Right atrium auricular region (tissue), 2 donors: ENCODE data around the gene PCGF1. TPM values are rescaled to one million over a fixed set of nuclear protein-coding genes. Genes with fewer than 3 reads are reported as not detected.

Source experiments
- DNase-seq: peaks from one replicate; pipeline ENCODE4 v3.0.0-alpha.2; 2019; ENCODE audit warnings: low spot score
- H3K27ac ChIP-seq, 2 donors: fragments of 200-600 bp; sonication (generic); 1 replicate in 1 of 2; 2 replicates in 1 of 2; pipeline ENCODE4 v1.5.1; 2016 to 2019
- H3K27me3 ChIP-seq, 2 donors: fragments of 200-600 bp; sonication (generic); one replicate each; pipeline versions ENCODE4 v1.5.1 to v1.6.0; 2017 to 2019
- H3K36me3 ChIP-seq: fragments of 200-600 bp; sonication (generic); one replicate; pipeline ENCODE4 v1.5.1; 2016
- H3K4me1 ChIP-seq, 2 donors: fragments of 200-600 bp; sonication (generic); one replicate each; pipeline versions ENCODE4 v1.5.1 to v1.6.0; 2017 to 2019
- H3K4me3 ChIP-seq, 2 donors: fragments of 200-600 bp; sonication (generic); 1 replicate in 1 of 2; 2 replicates in 1 of 2; pipeline ENCODE4 v1.5.1; 2017 to 2019; ENCODE audit warnings: mild to moderate bottlenecking in 1 of 2, moderate library complexity in 1 of 2
- H3K9me3 ChIP-seq, 2 donors: fragments of 200-600 bp; sonication (generic); one replicate each; pipeline ENCODE4 v1.5.1; 2019
- total RNA-seq, 2 donors: library from RNA; depleted of rRNA; stranded (reverse); fragments of >200 nt; gene quantifications; one replicate each; pipeline ENCODE4 v1.1.0, GENCODE V29; 2016
- TF ChIP-seq, protein P1 (sequence below), 2 donors: fragments of 200-600 bp; sonication (generic); IDR thresholded peaks; one replicate each; pipeline ENCODE4 v1.5.1; 2019; ENCODE audit warnings: antibody characterized with exemption in 2 of 2

The PCGF1 gene
- total RNA-seq, 2 donors from 2014 or later: 15.2 to 19.0 TPM

DNA sequence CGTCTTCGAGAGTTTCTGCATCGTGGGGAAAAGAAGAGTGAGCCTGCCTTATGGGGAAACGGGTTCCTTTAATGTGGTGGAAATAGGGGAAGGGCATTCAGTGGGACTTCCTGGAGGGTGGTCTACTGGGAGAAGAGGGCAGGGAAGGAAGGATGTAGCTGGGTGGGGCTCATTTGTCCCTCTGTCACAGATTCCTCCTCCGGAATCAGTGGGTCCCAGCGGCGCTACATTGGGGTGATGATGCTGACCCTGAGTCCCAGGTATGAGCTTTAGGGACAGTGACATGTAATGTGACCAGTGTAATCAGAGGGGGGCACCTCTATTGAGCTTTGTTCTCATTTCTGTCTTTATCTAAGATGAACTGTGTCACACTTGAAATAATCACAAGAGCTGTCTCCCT, 24.2 kb upstream of the PCGF1 start:
- Histone ChIP-seq H3K4me1 (peaks cover 0 to 30% of the 10 kb centered on the region in 2 donors), H3K27ac (no peak overlapping the region), H3K4me3 (no peak overlapping the region), H3K27me3 (no peaks in the 10 kb centered on the region), H3K36me3 (peaks cover 30% of the 10 kb centered on the region), H3K9me3 (no peaks in the 10 kb centered on the region)
- TF ChIP-seq, protein P1, sequence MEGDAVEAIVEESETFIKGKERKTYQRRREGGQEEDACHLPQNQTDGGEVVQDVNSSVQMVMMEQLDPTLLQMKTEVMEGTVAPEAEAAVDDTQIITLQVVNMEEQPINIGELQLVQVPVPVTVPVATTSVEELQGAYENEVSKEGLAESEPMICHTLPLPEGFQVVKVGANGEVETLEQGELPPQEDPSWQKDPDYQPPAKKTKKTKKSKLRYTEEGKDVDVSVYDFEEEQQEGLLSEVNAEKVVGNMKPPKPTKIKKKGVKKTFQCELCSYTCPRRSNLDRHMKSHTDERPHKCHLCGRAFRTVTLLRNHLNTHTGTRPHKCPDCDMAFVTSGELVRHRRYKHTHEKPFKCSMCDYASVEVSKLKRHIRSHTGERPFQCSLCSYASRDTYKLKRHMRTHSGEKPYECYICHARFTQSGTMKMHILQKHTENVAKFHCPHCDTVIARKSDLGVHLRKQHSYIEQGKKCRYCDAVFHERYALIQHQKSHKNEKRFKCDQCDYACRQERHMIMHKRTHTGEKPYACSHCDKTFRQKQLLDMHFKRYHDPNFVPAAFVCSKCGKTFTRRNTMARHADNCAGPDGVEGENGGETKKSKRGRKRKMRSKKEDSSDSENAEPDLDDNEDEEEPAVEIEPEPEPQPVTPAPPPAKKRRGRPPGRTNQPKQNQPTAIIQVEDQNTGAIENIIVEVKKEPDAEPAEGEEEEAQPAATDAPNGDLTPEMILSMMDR (IDR thresholded peaks at IDR 0.05): no peak
- DNase-seq: no peak

DNA sequence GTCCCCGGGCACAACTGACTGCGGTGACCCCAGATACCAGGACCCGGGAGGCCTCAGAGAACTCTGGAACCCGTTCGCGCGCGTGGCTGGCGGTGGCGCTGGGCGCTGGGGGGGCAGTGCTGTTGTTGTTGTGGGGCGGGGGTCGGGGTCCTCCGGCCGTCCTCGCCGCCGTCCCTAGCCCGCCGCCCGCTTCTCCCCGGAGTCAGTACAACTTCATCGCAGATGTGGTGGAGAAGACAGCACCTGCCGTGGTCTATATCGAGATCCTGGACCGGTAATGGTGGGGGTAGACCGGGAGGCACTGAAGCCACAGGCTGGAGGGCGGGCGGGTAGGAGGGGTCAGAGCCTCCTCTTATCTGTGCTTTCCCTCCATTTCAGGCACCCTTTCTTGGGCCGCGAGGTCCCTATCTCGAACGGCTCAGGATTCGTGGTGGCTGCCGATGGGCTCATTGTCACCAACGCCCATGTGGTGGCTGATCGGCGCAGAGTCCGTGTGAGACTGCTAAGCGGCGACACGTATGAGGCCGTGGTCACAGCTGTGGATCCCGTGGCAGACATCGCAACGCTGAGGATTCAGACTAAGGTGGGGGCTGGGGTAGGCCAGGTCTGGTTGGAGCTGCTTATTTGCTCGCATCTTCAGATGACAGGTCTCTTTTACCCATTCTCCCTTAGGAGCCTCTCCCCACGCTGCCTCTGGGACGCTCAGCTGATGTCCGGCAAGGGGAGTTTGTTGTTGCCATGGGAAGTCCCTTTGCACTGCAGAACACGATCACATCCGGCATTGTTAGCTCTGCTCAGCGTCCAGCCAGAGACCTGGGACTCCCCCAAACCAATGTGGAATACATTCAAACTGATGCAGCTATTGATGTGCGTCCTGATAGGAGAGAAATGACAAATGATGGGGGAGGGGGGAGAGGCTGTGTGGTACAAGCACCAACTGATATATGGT, 23.0 kb upstream of the PCGF1 start:
- no peaks in the 10 kb centered on the region for H3K27me3 ChIP-seq
- H3K27ac ChIP-seq: peak overlapping the region; percentile 78 to 87
- H3K4me3 ChIP-seq: peak overlapping the region; percentile 68 to 89
- peaks cover 36% of the 10 kb centered on the region for H3K36me3 ChIP-seq
- TF ChIP-seq, protein P1 (IDR thresholded peaks at IDR 0.05): no peak
- H3K4me1 ChIP-seq: peaks cover 0 to 30% of the 10 kb centered on the region in 2 donors
- H3K9me3 ChIP-seq: no peaks in the 10 kb centered on the region
- DNase-seq: no peak

DNA sequence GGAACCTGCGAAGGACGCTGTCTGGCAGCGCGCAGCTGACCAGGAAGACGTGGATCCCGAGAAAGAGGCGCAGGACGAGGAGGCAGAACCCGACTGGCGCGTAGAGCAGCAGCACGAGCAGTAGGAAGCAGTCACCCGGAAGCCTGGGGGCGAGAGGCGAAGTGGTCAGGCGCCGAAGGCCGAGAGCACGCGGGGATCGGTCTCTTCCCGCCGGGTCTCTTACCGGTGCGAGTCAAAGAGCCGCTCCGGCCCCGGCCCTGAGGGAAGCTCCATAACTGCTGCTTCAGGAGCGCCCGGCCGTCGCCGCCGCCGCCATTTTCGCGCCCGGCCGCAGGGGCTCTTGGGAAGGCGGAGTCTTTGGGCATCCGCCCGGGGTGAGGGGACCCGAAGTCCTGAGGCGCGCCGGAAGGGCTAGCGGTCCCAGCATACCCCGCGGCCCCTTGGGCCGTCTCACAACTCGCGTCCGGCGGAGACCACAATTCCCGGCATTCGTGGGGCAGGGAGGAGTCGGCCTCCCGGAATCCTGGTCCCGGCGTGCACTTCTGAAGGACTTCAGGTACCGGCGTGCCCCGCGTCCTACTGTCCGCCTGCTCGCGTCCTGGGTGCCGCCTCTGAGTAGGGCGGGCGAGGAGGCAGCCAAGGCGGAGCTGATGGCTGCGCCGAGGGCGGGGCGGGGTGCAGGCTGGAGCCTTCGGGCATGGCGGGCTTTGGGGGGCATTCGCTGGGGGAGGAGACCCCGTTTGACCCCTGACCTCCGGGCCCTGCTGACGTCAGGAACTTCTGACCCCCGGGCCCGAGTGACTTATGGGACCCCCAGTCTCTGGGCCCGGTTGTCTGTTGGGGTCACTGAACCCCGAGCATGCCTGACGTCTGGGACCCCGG, 22.1 kb upstream of the PCGF1 start, which contains the start of the genes AUP1 and HTRA2:
TSS of gene AUP1 (minus strand) at position 350 of the 882 bp plus-strand sequence. CDS start at position 273, 77 bp downstream.
TSS of gene HTRA2 (plus strand) at position 577 of the 882 bp plus-strand sequence. CDS start at position 651, 74 bp downstream.
- Histone ChIP-seq H3K27ac (peak within 1 kb of the TSS; percentile 78 to 87), H3K36me3 (peaks cover 36% of the 10 kb centered on the region), H3K9me3 (no peaks in the 10 kb centered on the region), H3K4me3 (peak within 1 kb of the TSS; percentile 68 to 89), H3K4me1 (peaks cover 0 to 30% of the 10 kb centered on the region in 2 donors), H3K27me3 (no peaks in the 10 kb centered on the region)
- DNase-seq: peak; percentile 98
- TF ChIP-seq, protein P1 (IDR thresholded peaks at IDR 0.05): no peak

DNA sequence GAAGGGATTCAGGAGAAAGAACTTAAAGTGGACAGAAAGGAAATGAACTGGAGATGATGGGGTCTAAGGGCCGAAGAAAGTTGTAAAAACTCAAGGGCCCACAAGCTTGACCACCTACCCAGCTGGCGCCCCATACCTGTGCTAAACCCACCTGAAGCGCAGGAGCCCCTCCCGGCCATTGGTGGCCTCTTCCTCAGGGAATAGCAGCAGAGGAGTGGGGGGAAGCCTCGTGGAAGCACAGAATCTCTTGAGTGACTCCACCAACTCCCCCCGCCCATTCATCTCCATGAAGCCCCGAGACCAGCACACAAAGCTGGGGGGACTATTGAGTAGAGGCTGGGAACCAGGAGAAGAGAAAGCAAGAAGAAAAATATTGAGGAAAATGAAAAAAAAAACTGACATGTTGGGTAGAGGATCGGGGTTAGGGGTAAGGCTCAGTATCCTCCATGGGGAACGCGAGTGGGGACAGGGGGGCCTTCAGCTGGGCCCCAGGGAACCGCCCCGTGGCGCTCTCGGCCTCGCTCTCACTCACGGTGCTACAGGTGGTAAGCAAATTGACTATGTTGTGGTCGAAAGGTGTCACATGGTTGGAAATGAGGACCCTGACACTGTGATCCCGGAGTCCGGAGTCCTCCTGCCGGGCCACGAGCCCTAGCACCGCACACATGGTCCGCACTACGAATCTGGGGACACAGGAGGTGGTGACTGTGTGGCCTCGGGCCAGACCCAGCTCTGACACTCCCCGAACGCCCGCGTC, 21.3 kb upstream of the PCGF1 start:
- Histone ChIP-seq H3K27me3 (no peaks in the 10 kb centered on the region), H3K9me3 (no peaks in the 10 kb centered on the region), H3K27ac (peak overlapping the region; percentile 78 to 87), H3K36me3 (peaks cover 36% of the 10 kb centered on the region), H3K4me1 (peaks cover 0 to 30% of the 10 kb centered on the region in 2 donors), H3K4me3 (peak overlapping the region; percentile 68 to 89)
- DNase-seq: no peak
- TF ChIP-seq, protein P1 (IDR thresholded peaks at IDR 0.05): no peak

DNA sequence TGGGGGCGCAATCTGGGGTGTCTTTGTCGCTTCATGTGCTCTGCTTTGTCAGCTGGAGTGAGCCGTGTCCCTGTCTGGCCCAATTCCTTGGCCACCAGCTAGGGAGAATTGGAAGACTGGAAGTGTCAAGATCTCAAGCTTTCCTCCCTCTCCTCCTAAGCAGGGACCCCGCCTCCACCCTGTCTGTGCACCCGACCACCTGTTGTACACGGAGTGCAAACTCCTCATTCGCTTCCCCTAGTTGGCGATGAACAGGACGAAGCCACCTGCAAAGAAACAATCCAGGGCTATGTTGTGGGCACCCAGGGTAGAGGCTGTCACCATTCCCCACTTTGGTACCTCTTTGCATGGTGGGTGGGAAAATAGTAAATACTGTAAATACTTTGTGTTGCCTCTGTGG, 20.2 kb upstream of the PCGF1 start:
- Histone ChIP-seq H3K27ac (no peak overlapping the region), H3K36me3 (peaks cover 26% of the 10 kb centered on the region), H3K27me3 (no peaks in the 10 kb centered on the region), H3K4me1 (peaks cover 0 to 30% of the 10 kb centered on the region in 2 donors), H3K4me3 (no peak overlapping the region), H3K9me3 (no peaks in the 10 kb centered on the region)
- DNase-seq: no peak
- TF ChIP-seq, protein P1 (IDR thresholded peaks at IDR 0.05): no peak
